HepG2 (cell line): Measurements from ENCODE around the gene STRN4. TPM values are rescaled to one million over a fixed set of nuclear protein-coding genes. Genes with fewer than 3 reads are reported as not detected.
"Not testable (repeated sequence)": the region's sequence is repeated elsewhere in the genome, so short reads cannot be mapped to it uniquely, and the experiment has no call there.

Experiments used
- ATAC-seq: fragments of 200-7000 bp; cut with Tn5 transposase; 3 replicates; pipeline ENCODE4 v1.9.1; 2020; ENCODE audit warnings: mild to moderate bottlenecking, moderate library complexity
- BruUV-seq: library from RNA; stranded (reverse); fragments of 400-500 nt; replicated peaks from 2 replicates; lab custom pipeline; 2021; lab: Mats Ljungman, UMichigan
- CTCF ChIA-PET: fragments of 300-600 bp; formaldehyde crosslinking; extraction: SDS; loops from one replicate; lab custom pipeline; 2021; ENCODE audit warnings: low total read pairs, inconsistent platforms, low intra/inter-chr PET ratio; lab: Yijun Ruan, JAX
- POLR2A ChIA-PET: fragments of 350-600 bp; sonication (Branson Sonifier 250); formaldehyde crosslinking; loops from one replicate; lab custom pipeline; 2020; ENCODE audit warnings: antibody characterized with exemption, inconsistent platforms; lab: Yijun Ruan, JAX
- DNase-seq: peaks from one replicate; pipeline ENCODE4 v3.0.0-alpha.2; 2015; ENCODE audit warnings: low spot score
- FAIRE-seq: peaks from 3 replicates; lab custom pipeline; 2011; peaks lifted over from hg19 to GRCh38; lab: Jason Lieb, UNC
- H2AFZ ChIP-seq: one replicate; pipeline ENCODE4 v1.6.1; 2011; ENCODE audit warnings: low read length, inconsistent platforms
- H3K27ac ChIP-seq: fragments of 300-600 bp; 3 replicates; pipeline ENCODE4 v1.8.0; 2011; ENCODE audit warnings: mixed run types, mild to moderate bottlenecking, mixed read lengths, low read length, inconsistent platforms; ENCODE audit not compliant: insufficient read depth; ENCODE audit errors: extremely low read length
- H3K27me3 ChIP-seq, 2 experiments: fragments of 200-600 bp in 1 of 2; 2 replicates in 1 of 2; 3 replicates in 1 of 2; pipeline versions ENCODE4 v1.6.0 to v1.8.0; 2011; ENCODE audit warnings: low read length in 2 of 2, mild to moderate bottlenecking in 2 of 2, moderate library complexity in 2 of 2, inconsistent platforms in 1 of 2; ENCODE audit not compliant: insufficient read depth in 2 of 2, control insufficient read depth in 1 of 2
- H3K36me3 ChIP-seq, 2 experiments: fragments of 200-600 bp in 1 of 2; replicated peaks in 1 of 2; 2 replicates in 1 of 2; 3 replicates in 1 of 2; pipeline versions ENCODE4 v1.5.1 to v1.8.0; 2011; ENCODE audit warnings: low read length in 2 of 2, inconsistent platforms in 1 of 2; ENCODE audit not compliant: insufficient read depth in 2 of 2, control insufficient read depth in 1 of 2
- H3K4me1 ChIP-seq: 2 replicates; pipeline ENCODE4 v1.5.1; 2012; ENCODE audit warnings: low read length, inconsistent platforms; ENCODE audit not compliant: insufficient read depth
- H3K4me2 ChIP-seq: 2 replicates; pipeline ENCODE4 v1.6.0; 2011; ENCODE audit warnings: low read depth, low read length, inconsistent platforms
- H3K4me3 ChIP-seq, 3 experiments: fragments of 200-600 bp in 1 of 3; sonication (generic), shearing (Covaris generic) in 1 of 3; replicated peaks in 1 of 3; 2 replicates each; pipeline ENCODE4 v1.5.1; 2011 to 2016; ENCODE audit warnings: low read length in 3 of 3, inconsistent platforms in 2 of 3, low read depth in 2 of 3, mild to moderate bottlenecking in 2 of 3, control low read depth in 1 of 3, mixed read lengths in 1 of 3; ENCODE audit not compliant: insufficient read depth in 1 of 3
- H3K79me2 ChIP-seq: one replicate; pipeline ENCODE4 v1.6.1; 2011; ENCODE audit warnings: low read length, inconsistent platforms; ENCODE audit not compliant: insufficient read depth
- H3K9ac ChIP-seq: 2 replicates; pipeline ENCODE4 v1.6.0; 2011; ENCODE audit warnings: mild to moderate bottlenecking, low read depth, low read length, inconsistent platforms; ENCODE audit not compliant: insufficient read depth
- H3K9me3 ChIP-seq: 2 replicates; pipeline ENCODE4 v1.5.1; 2012; ENCODE audit warnings: mild to moderate bottlenecking, low read length
- H4K20me1 ChIP-seq: 2 replicates; pipeline ENCODE4 v1.6.0; 2011; ENCODE audit warnings: inconsistent platforms, mild to moderate bottlenecking, low read length, moderate library complexity; ENCODE audit not compliant: insufficient read depth
- MEIS1 ChIP-seq: sonication (generic); formaldehyde crosslinking; IDR thresholded peaks from 2 replicates; pipeline ENCODE4 v1.9.0; 2021; ENCODE audit warnings: mild to moderate bottlenecking, missing genetic modification reagents, moderate library complexity, borderline replicate concordance
- POLR2AphosphoS5 ChIP-seq: IDR thresholded peaks from 2 replicates; pipeline ENCODE4 v1.6.1; 2012; ENCODE audit warnings: low read depth, low read length
- POLR2G ChIP-seq: fragments of 200-400 bp; formaldehyde crosslinking; IDR thresholded peaks from 2 replicates; pipeline ENCODE4 v1.6.1; 2018; ENCODE audit warnings: mild to moderate bottlenecking, low read depth, low read length, moderate library complexity
- WGBS: methylation state at CpG from one replicate; pipeline ENCODE4 v1.1.6; 2017; ENCODE audit warnings: low lambda C conversion rate; 5-methylcytosine and 5-hydroxymethylcytosine counted together
- in situ Hi-C: cut with HindIII; loops from 2 replicates; pipeline ENCODE4 v1.10.0; 2017; ENCODE audit warnings: low pct_unique_long_range_greater_than_20kb; ENCODE audit not compliant: extremely low pct_ligation_motif_present
- intact Hi-C: fragments of 100-400 bp; cut with micrococcal nuclease; formaldehyde crosslinking; loops from one replicate; pipeline ENCODE4 v1.10.0; 2022; ENCODE audit not compliant: unreplicated experiment
- polyA plus RNA-seq, 8 experiments: library from polyadenylated mRNA; depleted of rRNA in 3 of 8; stranded (reverse) in 7 of 8; unstranded in 1 of 8; fragments of >200 nt; fragmentation: Illumina TruSeq in 4 of 8; extraction: Trizol in 4 of 8; gene quantifications; 2 replicates each; pipeline versions ENCODE4 v1.2.1 to v1.2.3, GENCODE V29; 2011 to 2016; ENCODE audit warnings: low read depth in 4 of 8, missing spikeins in 1 of 8, mixed read lengths in 1 of 8; ENCODE audit not compliant: insufficient read depth in 1 of 8
- total RNA-seq, 5 experiments: library from RNA; depleted of rRNA; stranded (reverse); fragments of >200 nt; fragmentation: Illumina TruSeq; extraction: Trizol; gene quantifications; 2 replicates each; pipeline ENCODE4 v1.2.3, GENCODE V29; 2016; ENCODE audit warnings: low read depth in 1 of 5

Gene STRN4
- total and polyA plus RNA-seq, 2 of the 13 experiments (the other 11 are each of a cell fraction or from before 2014, with no cell fraction given): 43.1 to 57.3 TPM

DNA sequence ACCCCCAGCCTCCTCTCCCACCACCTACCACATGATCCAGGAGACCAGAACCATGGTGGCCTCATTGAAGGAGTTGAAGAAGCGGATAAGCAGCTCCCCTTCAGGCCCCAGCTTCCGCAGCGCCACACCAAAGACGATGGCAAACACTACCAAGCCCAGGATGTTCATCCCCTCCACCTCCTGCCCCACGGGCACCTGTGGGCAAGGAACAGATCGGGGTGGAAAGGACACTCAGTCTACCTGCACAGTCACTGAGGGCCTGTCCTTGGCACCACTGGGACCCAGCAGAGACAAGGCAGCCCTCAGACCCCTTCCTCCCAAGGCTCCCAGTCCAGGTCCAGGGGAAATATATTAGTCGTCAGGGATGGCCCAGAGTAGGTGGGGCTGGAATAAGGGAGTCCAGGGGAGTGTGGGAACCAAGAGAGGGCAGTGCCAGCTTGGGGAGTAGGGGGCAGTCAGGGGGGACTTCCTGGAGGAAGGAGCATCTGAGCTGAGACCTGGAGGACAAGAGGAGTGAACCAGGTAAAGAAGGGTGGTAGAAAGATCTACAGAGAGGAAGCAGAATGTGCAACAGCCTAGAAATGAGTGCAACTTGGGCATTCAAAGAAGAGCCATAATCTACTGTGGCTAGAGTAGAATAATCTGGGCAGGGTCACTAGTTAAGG, 36.2 kb upstream of the STRN4 start:
- BruUV-seq: no TSS peak
- H3K4me2 ChIP-seq: peak overlapping the region; percentile 3
- H4K20me1 ChIP-seq: peaks cover 38% of the 10 kb centered on the region
- in situ Hi-C loops: loop anchor here (5.0 kb wide), 1 partner anchor 60 kb away; no protein-coding TSS in a partner anchor
- POLR2A ChIA-PET: interaction anchor here (2.6 kb wide), 1 partner anchor 15 kb away, joined by 9 read pairs; no protein-coding TSS in a partner anchor
- intact Hi-C loops: no loop called here
- 98% methylated on average over 7 of the region's 7 CpGs for WGBS
- H3K4me3 ChIP-seq: no peak overlapping the region
- H3K9me3 ChIP-seq: no peaks in the 10 kb centered on the region
- TF ChIP-seq POLR2AphosphoS5: 0 out of 2 replicates have a peak, but pooled peaks have one; percentile 19
- TF ChIP-seq MEIS1: no peak
- TF ChIP-seq, all 625 proteins: peak for 1
- no peaks in the 10 kb centered on the region; a peak in 1 of 5 replicates for H3K27me3 ChIP-seq
- H3K9ac ChIP-seq: 0 out of 2 replicates have a peak overlapping the region, but pooled peaks have one; percentile 5
- peaks cover 60% of the 10 kb centered on the region for H3K79me2 ChIP-seq
- peak overlapping the region; percentile 20 for H3K27ac ChIP-seq
- H3K4me1 ChIP-seq: peaks cover 50% of the 10 kb centered on the region
- CTCF ChIA-PET: no interaction called here
- no peak for FAIRE-seq
- H2AFZ ChIP-seq: no peak overlapping the region
- peaks cover 33 to 58% of the 10 kb centered on the region in 2 experiments for H3K36me3 ChIP-seq
- DNase-seq: no peak
- ATAC-seq: no peak

- BruUV-seq, H3K27ac ChIP-seq, in situ Hi-C loops, H3K4me2 ChIP-seq, H3K9me3 ChIP-seq, CTCF ChIA-PET, ATAC-seq, H2AFZ ChIP-seq, H3K4me3 ChIP-seq, H3K27me3 ChIP-seq, H3K9ac ChIP-seq, FAIRE-seq, DNase-seq, intact Hi-C loops: not testable (repeated sequence)
- WGBS: 97% methylated on average over 12 of the region's 12 CpGs
- Histone ChIP-seq H3K4me1 (peaks cover 22% of the 10 kb centered on the region), H3K36me3 (peaks cover 41 to 65% of the 10 kb centered on the region in 2 experiments), H4K20me1 (peaks cover 44% of the 10 kb centered on the region; the same call in 1 of the 2 replicates), H3K79me2 (peaks cover 16% of the 10 kb centered on the region)
- POLR2A ChIA-PET: interaction anchor here (0.5 to 0.7 kb wide), 2 partner anchors 13 to 14 kb away, joined by 3 read pairs; no protein-coding TSS in a partner anchor
- peak; percentile 27; the same call in 1 of the 2 replicates for TF ChIP-seq POLR2G
Measured at GRCh38 chr19:46777956-46778645, 31.9 kb upstream of the STRN4 start.
